IPS-20b (cell line): ENCODE results near the gene TBX6.

Experiments used
- H3K27ac ChIP-seq: one replicate; pipeline ENCODE4 v1.5.1; 2013; ENCODE audit warnings: low read length
- H3K27me3 ChIP-seq: 2 replicates; pipeline ENCODE4 v1.6.1; 2013; ENCODE audit warnings: mild to moderate bottlenecking, low read length, inconsistent platforms; ENCODE audit not compliant: insufficient read depth
- H3K36me3 ChIP-seq: 2 replicates; pipeline ENCODE4 v1.6.1; 2013; ENCODE audit warnings: low read depth, mild to moderate bottlenecking, inconsistent platforms, low read length, moderate library complexity; ENCODE audit not compliant: insufficient read depth
- H3K4me1 ChIP-seq: 2 replicates; pipeline ENCODE4 v1.6.1; 2013; ENCODE audit warnings: mild to moderate bottlenecking, control low read depth, inconsistent platforms, low read length, moderate library complexity; ENCODE audit not compliant: insufficient read depth
- H3K4me3 ChIP-seq: 2 replicates; pipeline ENCODE4 v1.5.1; 2013; ENCODE audit warnings: mild to moderate bottlenecking, low read length, inconsistent platforms
- H3K9ac ChIP-seq: 2 replicates; pipeline ENCODE4 v1.6.1; 2013; ENCODE audit warnings: low read depth, mild to moderate bottlenecking, inconsistent platforms, low read length, moderate library complexity
- H3K9me3 ChIP-seq: 2 replicates; pipeline ENCODE4 v1.6.1; 2013; ENCODE audit warnings: mild to moderate bottlenecking, low read depth, low read length, inconsistent platforms; ENCODE audit not compliant: insufficient read depth

Gene TBX6

DNA sequence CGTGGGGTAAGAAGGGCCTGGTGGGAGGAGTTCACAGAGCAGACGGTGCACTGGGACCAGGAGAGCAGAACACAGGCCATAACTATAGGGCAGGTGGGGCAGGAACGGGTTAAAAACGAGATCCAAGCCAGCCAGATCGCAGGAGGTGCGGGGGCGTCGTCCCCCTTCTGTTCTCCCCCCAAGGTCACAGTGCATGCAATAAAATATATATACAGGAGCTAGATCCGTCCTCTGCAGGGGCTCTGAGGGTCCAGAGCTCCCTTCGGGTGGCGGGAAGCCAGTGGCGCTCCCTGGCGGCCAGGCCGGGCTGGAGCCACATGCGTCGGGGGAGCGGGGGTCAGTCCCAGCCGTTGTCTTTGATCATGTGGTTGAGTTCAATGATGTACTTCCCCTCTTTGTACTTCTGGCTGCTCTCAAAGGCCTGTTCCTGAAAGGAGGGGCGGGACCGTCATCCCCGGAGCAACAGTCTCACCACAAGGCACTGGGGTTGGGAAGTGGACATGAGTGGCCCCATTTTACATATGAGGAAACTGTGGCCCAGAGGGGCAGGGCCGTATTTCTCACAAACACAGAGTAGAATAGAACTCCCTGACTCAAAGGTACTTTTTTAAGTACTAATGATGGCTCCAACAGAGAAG, 768 bp upstream of the TBX6 start:
- H3K36me3 ChIP-seq = peaks cover 10% of the 10 kb centered on the region
- peaks cover 8% of the 10 kb centered on the region; the same call in 1 of the 2 replicates for H3K4me1 ChIP-seq
- no peaks in the 10 kb centered on the region for H3K27me3 ChIP-seq
- peak overlapping the region; percentile 90 for H3K4me3 ChIP-seq
- no peak overlapping the region for H3K27ac ChIP-seq
- H3K9ac ChIP-seq = peak overlapping the region; percentile 86
- peaks cover 10% of the 10 kb centered on the region for H3K9me3 ChIP-seq

DNA sequence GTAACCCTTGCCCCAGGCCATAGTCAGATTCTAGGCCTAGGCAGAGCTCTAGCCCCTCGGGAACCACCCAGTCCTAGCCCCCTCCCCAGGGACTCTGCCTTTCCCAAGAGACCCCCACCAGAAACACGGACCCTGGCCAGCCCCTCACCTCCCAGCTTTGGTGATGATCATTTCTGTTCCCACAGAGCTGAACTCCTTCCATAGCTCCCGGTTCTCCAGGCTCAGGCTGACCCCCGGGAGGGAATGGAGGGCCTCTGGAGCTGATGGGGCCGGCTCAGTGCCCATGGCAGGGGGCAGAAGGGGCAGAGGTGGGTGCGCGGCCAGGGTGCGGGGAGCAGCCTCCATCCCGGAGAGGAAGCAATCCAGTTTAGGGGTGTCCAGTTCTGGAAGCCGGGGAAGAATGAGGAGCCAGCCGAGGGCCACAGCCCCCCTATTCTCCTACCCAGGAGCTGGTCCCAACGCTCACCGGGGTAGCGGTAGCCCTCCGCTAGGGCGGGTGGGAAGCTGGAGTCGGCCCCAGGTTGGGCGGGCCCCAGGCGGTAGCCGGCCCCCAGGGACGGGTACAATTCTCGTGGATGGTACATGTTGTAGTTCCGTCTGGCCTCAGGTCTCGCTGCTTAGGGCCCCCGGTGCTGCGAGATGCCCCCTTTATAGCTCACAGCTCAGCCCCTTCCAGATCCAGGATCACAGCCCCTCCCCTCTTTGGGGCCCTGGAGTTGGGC, 953 bp downstream of the TBX6 start:
- Histone ChIP-seq H3K27ac (no peak overlapping the region), H3K27me3 (no peaks in the 10 kb centered on the region), H3K4me3 (peak overlapping the region; percentile 90), H3K36me3 (peaks cover 5% of the 10 kb centered on the region), H3K9me3 (no peaks in the 10 kb centered on the region), H3K9ac (peak overlapping the region; percentile 67; the same call in 1 of the 2 replicates), H3K4me1 (peaks cover 3% of the 10 kb centered on the region; the same call in 1 of the 2 replicates)

DNA sequence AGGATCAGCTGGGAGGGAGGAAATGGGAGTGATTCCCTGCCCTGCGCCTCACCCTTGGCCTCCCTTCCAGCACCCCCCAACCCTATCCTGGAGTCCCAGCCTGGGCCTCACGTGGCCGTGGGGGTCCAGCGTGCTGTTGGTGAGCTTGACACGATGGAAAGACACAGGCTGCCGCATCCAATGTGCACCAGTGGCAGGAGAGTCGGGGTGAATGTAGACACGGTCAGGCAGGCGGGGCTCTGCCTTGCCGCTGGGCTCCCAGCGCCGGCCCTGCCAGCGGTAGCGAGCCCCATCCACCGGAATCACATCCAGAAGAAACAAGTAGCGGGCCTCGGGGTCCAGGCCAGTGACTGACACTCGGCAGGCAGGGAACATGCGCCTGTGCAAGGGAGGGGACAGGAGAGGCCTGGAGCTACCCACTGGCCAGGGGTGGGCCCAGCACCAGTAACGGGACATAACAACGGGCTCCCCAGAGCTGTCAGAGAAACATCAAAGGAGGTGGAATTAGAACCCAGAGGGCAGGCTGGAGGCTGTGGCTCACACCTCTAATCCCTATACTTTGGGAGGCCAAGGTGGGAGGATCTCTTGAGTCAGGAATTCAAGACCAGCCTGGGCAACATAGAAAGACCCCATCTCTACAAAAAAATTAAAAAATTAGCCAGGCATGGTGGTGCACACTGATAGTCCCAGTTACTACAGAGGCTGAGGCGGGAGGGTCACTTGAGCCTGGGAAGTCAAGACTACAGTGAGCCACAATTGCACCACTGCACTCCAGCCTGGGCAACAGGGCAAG, 2.7 kb downstream of the TBX6 start:
- no peaks in the 10 kb centered on the region for H3K9me3 ChIP-seq
- H3K36me3 ChIP-seq = peaks cover 19% of the 10 kb centered on the region
- no peak overlapping the region for H3K4me3 ChIP-seq
- H3K27ac ChIP-seq = no peak overlapping the region
- no peaks in the 10 kb centered on the region for H3K27me3 ChIP-seq
- H3K9ac ChIP-seq = no peak overlapping the region
- no peaks in the 10 kb centered on the region for H3K4me1 ChIP-seq

DNA sequence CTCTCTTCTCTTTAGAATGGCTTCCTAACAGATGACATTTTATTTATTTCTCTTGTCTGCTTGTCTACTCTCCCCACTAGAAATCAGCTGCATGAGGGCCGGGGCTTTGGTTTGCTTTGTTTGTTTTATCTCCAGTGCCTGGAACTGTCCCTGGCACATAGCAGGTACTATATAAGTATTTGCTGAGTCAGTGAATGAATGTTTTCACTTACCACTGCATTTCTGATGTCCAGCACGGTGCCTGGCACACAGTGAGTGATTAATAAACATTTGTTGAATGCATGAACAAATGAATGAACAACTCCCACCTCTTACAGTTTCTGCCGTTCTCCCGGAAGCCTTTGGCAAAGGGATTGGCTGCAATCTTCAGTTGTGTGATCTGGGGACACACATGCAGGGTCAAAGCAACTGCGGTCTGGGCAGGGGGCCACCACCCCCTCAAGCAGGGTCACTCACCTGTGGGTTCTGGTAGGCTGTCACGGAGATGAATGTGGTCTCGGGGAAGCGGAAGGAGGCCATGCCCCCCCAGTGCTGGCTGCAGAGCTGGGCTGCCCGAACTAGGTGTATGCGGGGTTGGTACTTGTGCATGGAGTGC, 3.4 kb downstream of the TBX6 start:
- no peak overlapping the region for H3K4me3 ChIP-seq
- peaks cover 24% of the 10 kb centered on the region for H3K36me3 ChIP-seq
- H3K9me3 ChIP-seq = no peaks in the 10 kb centered on the region
- no peaks in the 10 kb centered on the region for H3K27me3 ChIP-seq
- H3K4me1 ChIP-seq = no peaks in the 10 kb centered on the region
- H3K27ac ChIP-seq = no peak overlapping the region
- no peak overlapping the region for H3K9ac ChIP-seq

DNA sequence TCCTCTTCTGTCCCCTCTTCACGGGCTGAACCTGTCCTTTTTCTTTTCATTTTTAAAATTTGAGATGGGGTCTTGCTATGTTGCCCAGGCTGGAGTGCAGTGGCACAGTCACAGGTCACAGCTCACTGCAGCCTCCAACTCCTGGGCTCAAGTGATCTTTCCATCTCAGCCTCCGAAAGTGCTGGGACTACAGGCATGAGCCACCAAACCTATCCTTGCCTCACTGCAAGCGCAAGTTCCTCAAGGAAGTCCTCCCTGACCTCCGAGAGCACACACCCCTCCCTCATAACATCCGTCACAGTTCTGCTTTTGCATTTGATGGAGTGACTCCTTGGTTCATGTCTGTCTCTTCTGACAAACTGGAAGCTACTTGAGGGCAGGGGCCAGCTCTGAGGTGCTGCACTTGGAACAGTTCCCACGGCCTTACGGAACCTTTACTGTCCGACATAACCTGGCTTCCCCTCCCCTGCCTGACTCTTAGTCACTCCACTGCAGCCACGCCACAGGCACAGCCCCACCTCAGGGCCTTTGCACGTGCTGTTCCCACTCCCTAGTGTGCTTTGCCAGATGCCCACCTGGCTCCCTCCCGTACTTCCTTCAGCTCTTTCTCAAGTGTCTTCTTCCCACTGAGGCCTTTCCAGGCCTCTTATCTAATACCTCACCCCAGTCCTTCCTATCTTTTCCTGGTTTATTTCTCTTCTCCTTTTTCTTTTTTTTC, 4.4 kb downstream of the TBX6 start:
- no peak overlapping the region for H3K9ac ChIP-seq
- H3K9me3 ChIP-seq = no peaks in the 10 kb centered on the region
- H3K4me1 ChIP-seq = no peaks in the 10 kb centered on the region
- peaks cover 34% of the 10 kb centered on the region for H3K36me3 ChIP-seq
- no peak overlapping the region for H3K4me3 ChIP-seq
- no peaks in the 10 kb centered on the region for H3K27me3 ChIP-seq
- no peak overlapping the region for H3K27ac ChIP-seq

DNA sequence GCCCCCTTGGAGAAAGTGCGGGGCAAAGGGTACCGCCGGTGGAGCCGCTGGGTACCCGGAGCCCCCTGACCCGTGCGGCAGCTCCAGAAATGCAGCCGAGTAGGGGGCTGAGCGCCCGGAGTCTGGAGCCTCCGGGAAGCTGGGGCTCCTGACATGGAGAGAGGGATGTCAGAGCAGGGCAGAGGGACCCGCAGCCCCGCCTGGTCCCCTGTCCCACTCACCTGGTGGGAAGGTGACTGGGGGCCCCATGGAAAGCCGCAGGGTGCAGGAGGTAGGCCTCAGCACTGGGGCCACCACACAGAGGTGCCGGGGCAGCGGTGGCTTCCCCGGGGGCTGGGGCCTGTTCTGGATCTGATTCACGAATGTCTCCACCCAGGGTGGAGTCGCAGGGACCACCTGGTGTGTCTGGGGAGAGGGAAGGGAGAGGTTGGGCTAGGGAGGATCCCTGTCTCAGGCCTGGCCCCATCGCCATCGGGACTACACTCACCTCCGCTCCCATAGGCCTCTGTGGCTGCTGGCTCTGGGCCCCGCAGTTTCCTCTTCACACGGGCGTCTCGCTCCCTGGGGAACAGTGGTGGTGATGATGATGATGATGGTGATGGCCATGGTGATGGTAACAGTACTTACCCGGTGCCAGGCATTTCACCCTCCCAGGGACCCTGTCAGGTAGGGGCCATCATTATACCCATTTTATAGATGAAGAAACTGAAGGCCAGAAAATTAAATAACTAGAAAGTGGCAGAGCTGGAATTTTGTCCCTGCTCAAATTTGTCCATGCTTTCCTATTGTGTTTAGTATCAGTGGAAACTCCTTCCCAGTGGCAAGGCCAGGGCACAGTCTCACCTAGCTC, 5.2 kb downstream of the TBX6 start:
- no peak overlapping the region for H3K9ac ChIP-seq
- no peaks in the 10 kb centered on the region for H3K4me1 ChIP-seq
- no peak overlapping the region for H3K4me3 ChIP-seq
- peaks cover 40% of the 10 kb centered on the region for H3K36me3 ChIP-seq
- no peaks in the 10 kb centered on the region for H3K27me3 ChIP-seq
- H3K27ac ChIP-seq = no peak overlapping the region
- no peaks in the 10 kb centered on the region for H3K9me3 ChIP-seq

DNA sequence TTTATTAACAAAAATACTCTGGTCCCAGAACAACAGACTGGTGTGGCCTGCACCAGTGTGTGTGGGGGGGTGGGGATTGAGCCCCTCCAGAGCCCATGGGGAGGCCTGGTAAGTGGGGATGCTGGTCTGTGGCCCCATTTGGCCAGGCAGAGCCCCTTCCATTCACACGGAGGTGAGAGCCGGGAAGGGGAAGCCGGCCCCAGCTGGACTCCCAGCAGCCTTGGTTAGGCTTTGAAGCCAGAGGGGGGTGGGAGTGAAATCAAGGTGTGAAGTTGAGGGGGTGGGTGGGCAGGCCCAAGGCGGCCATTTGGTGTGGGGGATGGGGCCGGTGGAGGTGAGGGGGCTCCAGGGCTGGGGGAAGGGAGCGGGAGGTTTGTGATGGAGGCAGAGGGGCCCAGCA, 5.9 kb downstream of the TBX6 start:
- Histone ChIP-seq H3K27me3 (no peaks in the 10 kb centered on the region), H3K4me1 (no peaks in the 10 kb centered on the region), H3K27ac (no peak overlapping the region), H3K36me3 (peaks cover 46% of the 10 kb centered on the region), H3K4me3 (no peak overlapping the region), H3K9me3 (no peaks in the 10 kb centered on the region), H3K9ac (no peak overlapping the region)

DNA sequence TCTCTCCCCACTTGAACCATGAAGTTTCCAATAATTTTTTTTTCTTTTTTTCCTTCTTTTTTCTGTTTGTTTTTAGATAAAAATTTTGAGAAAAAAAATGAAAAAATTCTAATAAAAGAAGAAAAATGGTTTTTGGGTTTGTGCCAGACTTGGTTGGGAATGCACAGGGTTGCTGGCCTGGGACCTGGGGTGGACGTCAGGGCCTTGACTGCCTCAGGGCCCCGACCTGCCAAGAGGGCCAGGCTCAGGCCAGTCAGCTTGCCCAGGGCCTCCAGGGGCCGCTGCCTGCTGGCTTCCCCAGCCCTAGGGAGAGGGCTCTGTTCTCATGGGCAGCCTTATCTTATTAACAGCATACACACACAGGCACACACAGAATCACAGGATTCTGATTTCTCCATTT, 6.5 kb downstream of the TBX6 start:
- H3K36me3 ChIP-seq = peaks cover 51% of the 10 kb centered on the region
- H3K4me1 ChIP-seq = no peaks in the 10 kb centered on the region
- H3K9me3 ChIP-seq = no peaks in the 10 kb centered on the region
- H3K9ac ChIP-seq = no peak overlapping the region
- H3K4me3 ChIP-seq = no peak overlapping the region
- H3K27me3 ChIP-seq = no peaks in the 10 kb centered on the region
- no peak overlapping the region for H3K27ac ChIP-seq

DNA sequence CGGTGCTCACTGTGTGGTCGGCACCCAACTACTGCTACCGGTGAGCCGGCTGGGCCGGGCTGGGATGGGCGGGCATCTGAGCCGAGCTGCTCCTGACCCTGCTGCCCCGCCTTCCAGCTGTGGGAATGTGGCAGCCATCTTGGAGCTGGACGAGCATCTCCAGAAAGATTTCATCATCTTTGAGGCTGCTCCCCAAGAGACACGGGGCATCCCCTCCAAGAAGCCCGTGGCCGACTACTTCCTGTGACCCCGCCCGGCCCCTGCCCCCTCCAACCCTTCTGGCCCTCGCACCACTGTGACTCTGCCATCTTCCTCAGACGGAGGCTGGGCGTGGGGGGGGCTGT, 6.9 kb downstream of the TBX6 start:
- no peak overlapping the region for H3K9ac ChIP-seq
- no peaks in the 10 kb centered on the region for H3K4me1 ChIP-seq
- no peaks in the 10 kb centered on the region for H3K27me3 ChIP-seq
- no peak overlapping the region for H3K4me3 ChIP-seq
- H3K9me3 ChIP-seq = no peaks in the 10 kb centered on the region
- no peak overlapping the region for H3K27ac ChIP-seq
- H3K36me3 ChIP-seq = peaks cover 55% of the 10 kb centered on the region

DNA sequence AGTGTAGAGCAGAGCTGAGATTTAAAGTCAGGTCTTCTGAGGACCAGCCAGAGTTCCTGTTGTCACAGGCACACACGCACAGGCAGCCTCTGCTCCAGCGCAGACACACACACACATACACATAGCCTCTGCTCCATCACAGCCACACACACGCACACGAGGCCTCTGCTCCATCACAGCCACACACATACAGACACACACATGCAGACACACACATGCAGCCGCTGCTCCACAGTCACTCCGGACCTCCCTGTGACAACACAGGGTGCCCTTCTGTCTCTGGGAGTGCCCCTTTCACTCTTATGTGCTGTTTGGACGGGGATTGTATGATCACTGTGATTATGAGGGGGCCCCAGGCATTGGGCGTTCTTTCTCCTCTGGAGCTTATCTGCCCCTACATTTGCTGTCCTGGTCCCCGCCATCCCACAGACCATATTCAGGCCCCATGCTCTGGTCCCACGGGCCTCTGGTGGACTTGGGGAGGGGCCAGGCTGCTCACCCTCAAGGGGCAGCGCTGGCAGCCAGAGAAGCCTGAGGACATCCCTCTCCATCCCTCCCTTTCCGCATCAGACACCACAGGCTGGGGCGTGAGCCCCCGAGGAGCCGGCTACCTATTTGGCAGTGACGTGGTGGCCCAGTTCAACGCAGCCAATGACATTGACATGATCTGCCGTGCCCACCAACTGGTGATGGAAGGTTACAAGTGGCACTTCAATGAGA, 7.5 kb downstream of the TBX6 start:
- H3K27ac ChIP-seq = no peak overlapping the region
- no peaks in the 10 kb centered on the region for H3K27me3 ChIP-seq
- no peak overlapping the region for H3K4me3 ChIP-seq
- H3K36me3 ChIP-seq = peaks cover 60% of the 10 kb centered on the region
- no peak overlapping the region for H3K9ac ChIP-seq
- no peaks in the 10 kb centered on the region for H3K4me1 ChIP-seq
- H3K9me3 ChIP-seq = no peaks in the 10 kb centered on the region
